HG03571 (cell line): ENCODE data around the gene SLC22A13.
"Not testable (repeated sequence)": the region's sequence is repeated elsewhere in the genome, so short reads cannot be mapped to it uniquely, and the experiment has no call there.

ENCODE experiments used
- ATAC-seq: cut with Tn5 transposase; IDR thresholded peaks from one replicate; pipeline ENCODE4 v1.9.1; 2021; ENCODE audit not compliant: unreplicated experiment

Gene SLC22A13

GRCh38 chr3:38264353-38264771 is 1.2 kb upstream of the SLC22A13 start:
- no peak for ATAC-seq

GRCh38 chr3:38264779-38265178 is 833 bp upstream of the SLC22A13 start:
- no peak for ATAC-seq

GRCh38 chr3:38266810-38267209 is 1.2 kb downstream of the SLC22A13 start:
- no peak for ATAC-seq

GRCh38 chr3:38267662-38268061 is 2.0 kb downstream of the SLC22A13 start:
- no peak for ATAC-seq

GRCh38 chr3:38268087-38268486 is 2.5 kb downstream of the SLC22A13 start:
- ATAC-seq, result no peak

- no peak for ATAC-seq
Observed at GRCh38 chr3:38268522-38268921, 2.9 kb downstream of the SLC22A13 start.

GRCh38 chr3:38270606-38271005 is 5.0 kb downstream of the SLC22A13 start:
- ATAC-seq, result no peak

GRCh38 chr3:38271553-38271952 is 5.9 kb downstream of the SLC22A13 start:
- no peak for ATAC-seq

GRCh38 chr3:38274864-38275649 is 9.4 kb downstream of the SLC22A13 start:
- ATAC-seq, result no peak

- ATAC-seq, result no peak
Observed at GRCh38 chr3:38275658-38276057, 10.0 kb downstream of the SLC22A13 start.

- ATAC-seq, result no peak
Observed at GRCh38 chr3:38276081-38276916, 10.7 kb downstream of the SLC22A13 start.

- ATAC-seq, result no peak
Observed at GRCh38 chr3:38276917-38277630, 11.5 kb downstream of the SLC22A13 start.

- no peak for ATAC-seq
Observed at GRCh38 chr3:38278841-38279240, 13.2 kb downstream of the SLC22A13 start.

GRCh38 chr3:38281895-38282686 is 16.5 kb downstream of the SLC22A13 start, which contains the start of gene SLC22A14:
Gene SLC22A14 (plus strand): TSS chr3:38282294. CDS start chr3:38306027, 23,733 bp downstream.
- ATAC-seq, result no peak

GRCh38 chr3:38283810-38284755 is 18.5 kb downstream of the SLC22A13 start:
- ATAC-seq, result no peak

GRCh38 chr3:38284756-38285150 is 19.1 kb downstream of the SLC22A13 start:
- ATAC-seq, result no peak

- ATAC-seq, result not testable (repeated sequence)
Observed at GRCh38 chr3:38289286-38290217, 23.9 kb downstream of the SLC22A13 start.

GRCh38 chr3:38297053-38297452 is 31.4 kb downstream of the SLC22A13 start:
- not testable (repeated sequence) for ATAC-seq
